Measurements from ENCODE around the gene CPLANE2.
"Not testable (repeated sequence)": the region's sequence is repeated elsewhere in the genome, so short reads cannot be mapped to it uniquely, and the experiment has no call there.

Gene CPLANE2

GRCh38 chr1:16248603-16249516 lies 11.9 kb upstream of the CPLANE2 start:
- no peak for DNase-seq

GRCh38 chr1:16248007-16248436 lies 11.0 kb upstream of the CPLANE2 start:
- no peak for DNase-seq

DNA sequence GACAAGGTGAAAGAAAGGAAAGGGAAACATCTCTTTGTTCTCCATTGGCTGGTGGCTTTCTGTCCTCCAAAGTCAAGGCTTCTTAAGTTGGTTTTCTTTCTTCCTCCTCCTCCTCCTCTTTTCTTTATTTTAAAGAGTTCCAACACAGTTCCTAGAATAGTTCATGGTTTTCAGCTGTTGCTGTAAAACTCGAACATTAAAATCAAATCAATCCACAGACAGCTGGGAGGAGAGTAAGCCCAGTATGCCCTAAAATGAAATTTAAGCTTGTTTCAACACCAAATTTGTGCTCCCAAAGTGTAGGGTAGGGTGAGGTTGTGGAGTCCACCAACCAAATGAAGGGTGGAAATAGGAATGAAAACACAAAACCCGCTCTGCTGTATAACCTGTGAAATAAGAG lies 10.5 kb upstream of the CPLANE2 start:
- DNase-seq: no peak

DNA sequence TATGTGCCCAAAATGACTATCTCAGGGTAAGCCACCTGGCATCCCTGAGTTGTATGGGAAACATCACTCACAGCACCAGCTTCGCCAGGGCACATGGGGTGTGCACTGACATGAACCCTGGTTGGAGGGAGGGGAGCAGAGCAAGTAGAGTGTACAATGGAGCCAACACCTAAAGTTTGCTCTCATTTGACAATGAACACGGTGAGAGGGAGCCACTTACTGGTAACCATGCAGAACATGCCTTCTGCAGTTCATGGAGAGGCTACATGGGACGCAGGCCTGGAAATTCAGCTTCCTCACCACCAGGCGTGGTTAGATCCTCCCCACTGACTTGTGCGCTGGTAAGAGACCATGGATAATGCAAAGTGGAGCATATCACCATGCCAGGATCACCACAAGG lies 10.0 kb upstream of the CPLANE2 start:
- DNase-seq: no peak

GRCh38 chr1:16246239-16246638 lies 9.3 kb upstream of the CPLANE2 start:
- DNase-seq: not testable (repeated sequence)

- DNase-seq: no peak
Measured at GRCh38 chr1:16245476-16246196, 8.7 kb upstream of the CPLANE2 start.

DNA sequence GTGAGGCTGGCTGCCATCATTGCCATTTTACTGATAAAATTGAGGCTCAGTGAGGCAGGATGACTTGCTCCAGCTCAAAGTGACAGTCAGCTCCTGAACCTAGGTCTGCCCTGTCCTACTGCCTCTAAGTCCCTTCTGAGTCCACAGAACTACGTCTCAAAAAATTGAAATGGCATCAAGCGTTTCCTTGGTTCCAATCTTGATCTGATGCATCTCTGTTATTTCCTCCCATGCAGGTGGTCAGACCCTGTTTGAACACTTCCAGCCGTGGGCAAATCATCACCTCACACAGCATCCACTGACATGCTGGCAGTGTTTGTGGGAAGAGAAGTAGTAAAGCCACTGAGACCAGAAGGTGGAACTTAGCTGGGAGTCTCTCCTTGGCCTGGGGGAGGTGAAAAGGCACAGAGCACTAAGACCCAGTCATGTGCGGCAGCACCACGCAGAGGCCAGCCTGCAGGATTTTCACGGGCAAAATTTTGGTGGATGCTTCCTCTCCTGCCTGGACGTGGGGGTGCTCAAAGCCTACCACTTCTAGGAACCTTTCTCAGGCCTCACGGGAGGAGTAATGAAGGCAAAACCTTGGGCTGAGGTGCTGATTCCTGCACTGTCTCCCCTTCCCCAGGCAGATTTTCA lies 7.8 kb upstream of the CPLANE2 start:
- DNase-seq: no peak

GRCh38 chr1:16243936-16244649 lies 7.1 kb upstream of the CPLANE2 start:
- peak; percentile 89 for DNase-seq

DNA sequence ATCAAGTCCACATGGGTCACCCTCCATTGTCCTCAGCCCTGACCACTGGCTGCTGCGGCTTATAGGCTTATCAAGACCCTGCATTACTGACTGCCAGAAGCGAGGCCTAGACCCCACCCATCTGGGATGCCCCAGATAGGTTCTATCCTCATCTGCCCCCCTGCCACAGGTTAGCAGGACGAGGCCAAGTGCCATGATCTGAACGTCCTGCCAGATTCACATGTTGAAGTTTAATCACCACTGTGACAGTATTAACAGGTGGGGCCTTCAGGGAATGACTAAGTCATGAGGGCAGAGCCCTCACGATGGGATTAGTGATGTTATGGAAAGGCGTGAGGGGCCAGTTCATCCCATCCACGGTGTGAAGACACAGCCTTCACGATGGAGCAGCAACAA lies 6.2 kb upstream of the CPLANE2 start:
- DNase-seq: no peak

DNA sequence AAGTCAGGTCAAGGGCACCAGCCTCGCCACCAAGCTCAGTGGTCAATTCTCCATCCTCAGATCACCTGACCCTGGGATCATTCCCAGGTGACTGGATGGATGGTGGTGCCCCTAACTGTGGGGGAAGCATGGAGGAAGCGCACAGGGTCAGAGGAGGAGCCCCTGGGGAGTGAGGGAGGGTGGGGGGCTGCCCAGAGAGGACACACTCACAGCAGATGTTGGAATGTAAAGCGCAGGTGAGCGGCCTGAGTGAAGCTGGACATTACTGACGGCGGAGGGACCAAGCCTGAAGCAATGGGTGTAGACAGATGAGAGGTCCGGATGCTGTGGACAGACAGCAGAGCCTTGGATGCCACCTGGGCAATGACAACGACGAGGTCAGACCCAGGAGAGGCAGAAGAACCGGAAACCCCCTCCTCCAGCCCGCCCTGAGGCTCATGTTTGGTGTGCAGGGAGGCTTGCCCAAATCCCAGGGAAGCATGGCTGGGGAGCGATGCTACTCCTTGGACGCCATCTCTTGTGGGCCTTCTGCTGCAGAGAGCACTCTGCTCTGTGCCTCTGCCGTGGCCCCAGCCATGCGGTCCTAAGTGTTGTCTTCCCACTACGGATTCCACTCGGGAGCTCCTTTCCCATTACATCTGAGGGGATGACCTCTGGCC lies 5.7 kb upstream of the CPLANE2 start:
- DNase-seq: no peak

- DNase-seq: no peak
Measured at GRCh38 chr1:16241221-16241708, 4.3 kb upstream of the CPLANE2 start.

DNA sequence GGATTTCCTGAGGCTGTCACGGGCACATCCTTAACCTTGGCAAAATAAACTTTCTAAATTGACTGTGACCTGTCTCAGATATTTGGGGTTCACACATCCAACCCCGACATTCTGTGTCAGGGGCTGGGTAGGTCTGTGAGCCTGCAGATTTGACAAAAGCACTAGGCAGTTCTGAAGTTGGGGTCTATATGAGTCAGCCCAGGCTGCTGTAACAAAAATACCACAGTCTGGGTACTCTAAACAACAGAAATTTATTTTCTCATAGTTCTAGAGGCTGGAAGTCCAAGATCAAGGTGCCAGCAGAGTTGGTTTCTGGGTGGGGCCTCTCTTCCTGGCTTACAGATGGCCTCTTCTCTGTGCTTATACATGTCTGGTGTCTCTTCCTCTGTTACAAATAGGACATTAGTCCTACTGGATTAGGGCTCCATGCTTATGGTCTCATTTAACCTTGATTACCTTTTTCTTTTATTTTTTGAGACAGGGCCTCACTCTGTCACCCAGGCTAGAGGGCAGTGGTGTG lies 3.0 kb upstream of the CPLANE2 start:
- DNase-seq: no peak

GRCh38 chr1:16237343-16237830 lies 404 bp upstream of the CPLANE2 start:
- DNase-seq: no peak

DNA sequence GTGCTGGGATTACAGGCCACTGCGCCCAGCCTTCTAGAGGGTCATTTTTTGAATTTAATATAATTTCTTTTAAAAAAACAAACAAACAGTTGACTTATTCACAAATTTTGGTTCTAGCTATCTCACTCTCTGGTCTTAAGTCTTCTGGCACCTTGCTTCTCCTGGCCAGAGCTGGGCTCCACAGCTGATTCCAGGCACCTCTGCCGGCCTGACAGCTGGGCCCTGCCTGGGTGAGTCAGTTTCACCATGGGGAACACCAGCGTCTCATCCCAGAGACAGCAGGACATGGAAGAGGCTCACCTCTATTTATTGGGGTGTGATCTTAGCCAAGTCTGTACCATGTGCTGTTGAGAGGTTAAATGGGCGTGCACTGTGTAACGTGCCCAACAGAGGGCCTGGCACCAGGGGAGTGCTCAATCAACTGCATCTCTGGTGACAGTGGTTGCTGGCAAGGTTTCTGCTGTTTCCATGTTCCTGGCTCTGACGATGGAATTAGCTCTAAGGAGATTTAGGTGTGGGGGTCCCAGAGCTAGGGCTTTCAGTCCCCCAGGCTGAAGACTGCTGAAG lies 956 bp downstream of the CPLANE2 start:
- no peak for DNase-seq

DNA sequence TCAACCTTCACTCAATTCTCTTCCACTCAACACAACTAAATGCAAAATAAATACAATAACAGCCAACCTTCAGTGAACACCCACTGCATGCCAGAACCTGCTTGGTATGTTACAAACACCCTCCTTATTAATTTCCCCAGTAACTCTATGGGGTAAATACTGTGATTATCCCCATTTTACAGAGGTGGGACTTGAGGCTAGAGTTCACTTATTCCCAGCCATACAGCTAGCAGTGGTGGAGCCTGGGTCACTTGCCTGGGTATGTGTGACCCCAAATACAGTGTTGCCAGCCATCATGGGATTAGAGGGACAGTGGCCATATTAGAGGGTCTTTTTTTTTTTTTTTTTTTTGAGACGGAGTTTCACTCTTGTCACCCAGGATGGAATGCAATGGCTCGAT lies 1.6 kb downstream of the CPLANE2 start:
- DNase-seq: no peak

DNA sequence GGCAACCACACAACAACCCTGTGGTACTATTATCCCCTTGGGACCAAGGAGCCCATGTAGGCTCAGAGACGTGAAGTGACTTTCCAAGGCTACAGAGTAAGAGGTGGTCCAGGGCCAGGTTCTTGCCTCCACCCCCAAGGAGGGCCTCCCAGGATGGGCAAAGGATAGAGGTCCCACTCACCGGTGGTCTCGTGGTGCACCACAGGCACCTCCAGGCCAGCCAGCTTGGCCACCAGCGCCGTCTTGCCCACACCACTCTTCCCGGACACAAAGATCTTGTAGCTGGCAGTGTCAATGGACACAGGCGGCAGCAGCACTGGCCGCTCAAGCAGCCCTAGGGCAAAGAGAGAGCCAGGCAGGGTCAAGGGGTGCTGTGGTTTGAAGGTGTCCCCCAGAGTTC lies 3.6 kb downstream of the CPLANE2 start:
- no peak for DNase-seq

GRCh38 chr1:16232316-16232710 lies 4.7 kb downstream of the CPLANE2 start:
- DNase-seq: no peak

GRCh38 chr1:16231331-16232315 lies 5.4 kb downstream of the CPLANE2 start:
- DNase-seq: no peak

DNA sequence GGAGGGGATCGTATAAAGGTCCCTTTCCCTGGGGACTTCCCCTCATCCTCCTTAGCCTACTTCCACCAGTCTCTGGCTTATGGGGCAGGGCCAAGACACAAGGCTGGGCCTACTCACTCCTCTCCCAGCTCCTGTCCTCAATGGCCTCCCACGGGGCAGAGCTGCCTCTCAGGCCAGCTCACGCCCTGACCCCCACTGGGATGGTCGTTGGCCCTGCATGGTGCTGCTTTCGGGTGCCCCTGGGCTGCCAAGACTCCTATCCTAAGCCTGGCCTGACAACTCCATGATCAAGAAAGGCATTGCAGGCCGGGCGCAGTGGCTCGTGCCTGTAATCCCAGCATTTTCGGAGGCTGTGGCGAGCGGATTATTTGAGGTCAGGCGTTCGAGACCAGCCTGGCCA lies 6.2 kb downstream of the CPLANE2 start:
- no peak for DNase-seq

Data from activated CD8-positive, alpha-beta memory T cell treated with anti-CD3 and anti-CD28 coated beads for 24 hours (primary cell).